ENCODE data around the gene RAB11A. TPM values are rescaled to one million over a fixed set of nuclear protein-coding genes. Genes with fewer than 3 reads are reported as not detected.

RAB11A gene
- total RNA-seq, 1 experiment from 2014 or later, result 407 TPM

DNA sequence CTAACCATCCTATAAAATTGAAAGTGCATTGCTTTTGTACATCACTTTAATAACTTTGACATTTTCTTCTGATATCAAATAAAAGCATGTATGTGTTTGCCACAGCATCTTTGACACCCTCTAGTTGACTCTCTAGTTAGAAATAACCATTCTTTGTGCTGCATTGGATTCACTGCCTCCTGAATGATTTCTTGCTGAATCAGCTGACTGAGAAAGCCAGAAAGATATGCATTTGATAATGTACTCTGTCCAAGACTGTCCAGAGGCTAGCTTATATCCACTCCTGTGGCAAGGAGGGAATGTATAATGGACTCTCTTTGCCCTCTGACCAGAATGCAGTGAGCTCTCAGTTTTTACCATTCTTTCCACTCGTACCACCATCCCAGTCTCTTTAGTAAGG lies 6.2 kb downstream of the RAB11A start:
- no TSS peak for BruUV-seq (replicated peaks)
- H3K36me3 Mint-ChIP-seq (ENCODE audit: insufficient read depth, unreplicated experiment), result peaks cover 56% of the 10 kb centered on the region
- H3K4me3 Mint-ChIP-seq (ENCODE audit: low read depth, unreplicated experiment), result no peak overlapping the region
- no peaks in the 10 kb centered on the region for H3K9me3 Mint-ChIP-seq (ENCODE audit: low read depth, unreplicated experiment)
- TF ChIP-seq, protein P1, sequence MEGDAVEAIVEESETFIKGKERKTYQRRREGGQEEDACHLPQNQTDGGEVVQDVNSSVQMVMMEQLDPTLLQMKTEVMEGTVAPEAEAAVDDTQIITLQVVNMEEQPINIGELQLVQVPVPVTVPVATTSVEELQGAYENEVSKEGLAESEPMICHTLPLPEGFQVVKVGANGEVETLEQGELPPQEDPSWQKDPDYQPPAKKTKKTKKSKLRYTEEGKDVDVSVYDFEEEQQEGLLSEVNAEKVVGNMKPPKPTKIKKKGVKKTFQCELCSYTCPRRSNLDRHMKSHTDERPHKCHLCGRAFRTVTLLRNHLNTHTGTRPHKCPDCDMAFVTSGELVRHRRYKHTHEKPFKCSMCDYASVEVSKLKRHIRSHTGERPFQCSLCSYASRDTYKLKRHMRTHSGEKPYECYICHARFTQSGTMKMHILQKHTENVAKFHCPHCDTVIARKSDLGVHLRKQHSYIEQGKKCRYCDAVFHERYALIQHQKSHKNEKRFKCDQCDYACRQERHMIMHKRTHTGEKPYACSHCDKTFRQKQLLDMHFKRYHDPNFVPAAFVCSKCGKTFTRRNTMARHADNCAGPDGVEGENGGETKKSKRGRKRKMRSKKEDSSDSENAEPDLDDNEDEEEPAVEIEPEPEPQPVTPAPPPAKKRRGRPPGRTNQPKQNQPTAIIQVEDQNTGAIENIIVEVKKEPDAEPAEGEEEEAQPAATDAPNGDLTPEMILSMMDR (IDR thresholded peaks at IDR 0.05; ENCODE audit: unreplicated experiment), result no peak
- H3K27ac Mint-ChIP-seq (ENCODE audit: unreplicated experiment), result no peak overlapping the region
- CTCF ChIA-PET, result no interaction called here
- DNase-seq, result no peak
- no peaks in the 10 kb centered on the region for H3K27me3 Mint-ChIP-seq (ENCODE audit: unreplicated experiment)
- no peaks in the 10 kb centered on the region for H3K4me1 Mint-ChIP-seq (ENCODE audit: low read depth, unreplicated experiment)
- intact Hi-C loops (cut with micrococcal nuclease; ENCODE audit: unreplicated experiment), result no loop called here

DNA sequence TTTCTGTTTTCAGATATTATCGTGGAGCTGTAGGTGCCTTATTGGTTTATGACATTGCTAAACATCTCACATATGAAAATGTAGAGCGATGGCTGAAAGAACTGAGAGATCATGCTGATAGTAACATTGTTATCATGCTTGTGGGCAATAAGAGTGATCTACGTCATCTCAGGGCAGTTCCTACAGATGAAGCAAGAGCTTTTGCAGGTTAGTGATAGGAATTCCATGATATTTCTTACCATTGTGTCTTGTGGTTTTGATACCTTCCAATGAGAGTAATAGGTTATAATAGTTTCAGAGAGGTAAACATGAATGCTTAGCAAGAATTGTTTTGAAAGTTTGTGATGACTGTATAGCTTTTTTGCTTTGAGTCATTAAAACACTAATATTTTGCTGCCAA lies 8.5 kb downstream of the RAB11A start:
- CTCF ChIA-PET, result no interaction called here
- Mint-ChIP-seq H3K36me3 (ENCODE audit: insufficient read depth, unreplicated experiment) (peaks cover 54% of the 10 kb centered on the region), H3K4me3 (ENCODE audit: low read depth, unreplicated experiment) (no peak overlapping the region), H3K27me3 (ENCODE audit: unreplicated experiment) (no peaks in the 10 kb centered on the region), H3K27ac (ENCODE audit: unreplicated experiment) (no peak overlapping the region), H3K4me1 (ENCODE audit: low read depth, unreplicated experiment) (peaks cover 2% of the 10 kb centered on the region), H3K9me3 (ENCODE audit: low read depth, unreplicated experiment) (no peaks in the 10 kb centered on the region)
- no peak for DNase-seq
- intact Hi-C loops (cut with micrococcal nuclease; ENCODE audit: unreplicated experiment), result no loop called here
- BruUV-seq (replicated peaks), result no TSS peak
- TF ChIP-seq, protein P1 (IDR thresholded peaks at IDR 0.05; ENCODE audit: unreplicated experiment), result no peak

DNA sequence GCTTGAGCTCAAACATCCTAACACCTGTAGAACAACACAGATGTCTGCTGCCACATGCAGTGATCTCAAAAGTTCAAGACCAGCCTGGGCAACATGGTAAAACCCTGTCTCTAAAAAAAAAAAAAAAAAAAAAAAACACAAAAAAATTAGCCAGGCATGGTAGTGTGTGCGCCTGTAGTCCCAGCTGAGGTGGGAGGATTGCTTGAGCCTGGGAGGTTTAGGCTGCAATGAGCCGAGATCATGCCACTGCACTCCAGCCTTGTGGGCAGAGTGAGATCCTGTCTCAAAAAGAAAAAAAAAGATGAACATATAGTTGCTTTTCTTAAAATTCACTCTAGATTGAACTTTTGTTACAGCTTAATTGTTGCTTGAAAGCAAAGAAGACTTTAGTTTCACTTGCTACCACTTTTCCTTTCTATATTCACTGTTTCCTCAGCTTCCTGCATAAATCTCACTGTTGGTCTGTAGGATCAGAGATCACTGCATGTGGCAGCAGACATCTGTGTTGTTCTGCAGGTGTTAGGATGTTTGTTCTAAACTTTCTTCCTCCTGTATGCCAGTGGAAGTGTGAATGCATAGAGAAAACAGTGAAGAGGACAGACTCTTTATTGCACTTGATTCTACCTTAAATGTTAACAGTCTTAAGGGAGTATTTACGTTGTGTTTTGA lies 12.6 kb downstream of the RAB11A start:
- Mint-ChIP-seq H3K4me1 (ENCODE audit: low read depth, unreplicated experiment) (peaks cover 34% of the 10 kb centered on the region), H3K9me3 (ENCODE audit: low read depth, unreplicated experiment) (no peaks in the 10 kb centered on the region), H3K27me3 (ENCODE audit: unreplicated experiment) (no peaks in the 10 kb centered on the region), H3K36me3 (ENCODE audit: insufficient read depth, unreplicated experiment) (peaks cover 60% of the 10 kb centered on the region), H3K4me3 (ENCODE audit: low read depth, unreplicated experiment) (no peak overlapping the region), H3K27ac (ENCODE audit: unreplicated experiment) (no peak overlapping the region)
- CTCF ChIA-PET, result interaction anchor here (0.7 to 1.8 kb wide), 5 partner anchors 10 to 112 kb away, joined by 3 to 8 read pairs (median 5); no protein-coding TSS in a partner anchor
- no TSS peak for BruUV-seq (replicated peaks)
- intact Hi-C loops (cut with micrococcal nuclease; ENCODE audit: unreplicated experiment), result no loop called here
- no peak for DNase-seq
- TF ChIP-seq, protein P1 (IDR thresholded peaks at IDR 0.05; ENCODE audit: unreplicated experiment), result no peak

DNA sequence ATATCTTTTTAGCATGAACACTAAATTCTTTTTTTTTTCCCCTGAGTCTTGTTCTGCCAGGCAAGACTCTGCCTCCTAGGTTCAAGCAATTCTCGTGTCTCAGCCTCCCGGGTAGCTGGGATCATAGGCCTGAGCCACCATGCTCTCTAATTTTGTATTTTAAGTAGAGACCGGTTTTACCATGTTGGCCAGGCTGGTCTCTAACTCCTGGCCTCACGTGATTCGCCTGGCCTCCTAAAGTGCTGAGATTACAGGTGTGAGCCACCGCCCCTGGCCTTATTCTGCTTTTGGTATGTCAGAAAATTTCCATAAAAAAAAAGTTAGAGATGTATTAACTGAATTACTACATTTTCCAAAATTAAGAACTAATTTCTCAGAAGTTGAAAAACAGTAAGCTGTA lies 14.3 kb downstream of the RAB11A start:
- intact Hi-C loops (cut with micrococcal nuclease; ENCODE audit: unreplicated experiment), result no loop called here
- BruUV-seq (replicated peaks), result no TSS peak
- H3K27ac Mint-ChIP-seq (ENCODE audit: unreplicated experiment), result peak overlapping the region; percentile 27
- TF ChIP-seq, protein P1 (IDR thresholded peaks at IDR 0.05; ENCODE audit: unreplicated experiment), result no peak
- H3K4me3 Mint-ChIP-seq (ENCODE audit: low read depth, unreplicated experiment), result no peak overlapping the region
- no peaks in the 10 kb centered on the region for H3K9me3 Mint-ChIP-seq (ENCODE audit: low read depth, unreplicated experiment)
- H3K27me3 Mint-ChIP-seq (ENCODE audit: unreplicated experiment), result no peaks in the 10 kb centered on the region
- H3K4me1 Mint-ChIP-seq (ENCODE audit: low read depth, unreplicated experiment), result peaks cover 34% of the 10 kb centered on the region
- CTCF ChIA-PET, result no interaction called here
- DNase-seq, result no peak
- H3K36me3 Mint-ChIP-seq (ENCODE audit: insufficient read depth, unreplicated experiment), result peaks cover 59% of the 10 kb centered on the region
